GM19438 (cell line): ENCODE measurements around the gene CALHM3.
A peak's percentile ranks its signal among the peaks of the same experiment; 100 is the strongest.

Source experiments
- ATAC-seq: cut with Tn5 transposase; IDR thresholded peaks from one replicate; pipeline ENCODE4 v1.9.1; 2021; ENCODE audit warnings: low read depth; ENCODE audit not compliant: unreplicated experiment

CALHM3 gene

GRCh38 chr10:103476046-103476768, 2.8 kb downstream of the CALHM3 start:
- peak; percentile 48 for ATAC-seq

- no peak for ATAC-seq
These were observed 3.6 kb downstream of the CALHM3 start for GRCh38 chr10:103475437-103475836.

DNA sequence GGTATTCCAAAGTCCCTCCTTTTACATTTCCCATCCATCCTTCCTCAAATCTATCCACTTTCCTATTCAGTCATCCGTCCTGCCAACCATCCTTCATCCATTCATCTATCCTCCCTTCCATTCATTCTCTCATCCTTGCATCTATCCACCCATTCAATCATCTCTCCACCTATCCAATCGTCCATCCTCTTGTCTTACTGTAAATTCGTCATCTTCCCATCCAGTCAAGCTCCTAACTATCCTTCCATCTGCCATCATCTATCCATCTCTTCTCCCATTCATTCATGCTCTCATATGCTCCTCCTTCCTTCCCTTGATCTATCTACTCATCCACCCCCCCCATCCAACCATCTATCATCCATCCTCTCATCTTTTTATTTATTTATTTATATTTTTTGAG, 5.0 kb downstream of the CALHM3 start:
- ATAC-seq: no peak

GRCh38 chr10:103473261-103473671, 5.8 kb downstream of the CALHM3 start:
- no peak for ATAC-seq

DNA sequence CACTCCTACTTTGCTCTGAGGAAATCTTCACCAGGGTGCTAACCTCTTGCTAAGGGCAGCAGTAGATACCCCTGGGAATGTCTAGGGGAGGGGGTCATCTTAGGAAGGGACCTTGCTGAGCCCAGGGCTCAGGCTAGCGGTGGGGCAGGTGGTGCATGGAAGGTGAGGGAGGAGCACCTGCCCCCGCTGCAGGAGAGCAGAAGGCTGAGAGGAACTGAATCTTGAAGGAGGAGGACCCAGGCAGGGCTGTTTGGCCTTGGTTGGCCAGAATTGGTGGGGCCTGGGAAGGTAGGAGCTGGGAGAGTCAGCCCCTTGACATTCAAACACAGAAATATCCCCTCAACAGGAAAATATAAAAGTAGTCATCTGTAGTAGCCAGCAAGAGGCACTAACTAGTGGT, 7.0 kb downstream of the CALHM3 start:
- ATAC-seq: no peak

- ATAC-seq: peak; percentile 73
These were observed 8.0 kb downstream of the CALHM3 start for GRCh38 chr10:103470761-103471653.

- no peak for ATAC-seq
These were observed 9.8 kb downstream of the CALHM3 start for GRCh38 chr10:103469201-103469600.

DNA sequence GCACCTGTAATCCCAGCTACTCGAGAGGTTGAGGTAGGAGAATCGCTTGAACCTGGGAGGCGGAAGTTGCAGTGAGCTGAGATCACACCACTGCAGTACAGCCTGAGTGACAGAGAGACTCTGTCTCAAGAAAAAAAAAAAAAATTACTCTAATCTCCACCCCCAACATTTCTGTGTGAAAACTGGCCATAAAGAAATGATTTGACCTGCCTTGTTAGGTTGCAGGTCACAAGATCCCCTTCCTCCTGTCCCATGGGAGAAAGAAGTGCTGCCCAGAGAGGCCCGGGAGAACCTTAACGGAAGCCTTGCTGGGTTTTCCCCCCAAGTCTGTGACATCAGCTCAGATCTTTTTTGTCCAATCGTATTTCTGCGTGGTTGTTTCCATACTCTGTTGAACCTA, 11.6 kb downstream of the CALHM3 start:
- ATAC-seq: no peak

DNA sequence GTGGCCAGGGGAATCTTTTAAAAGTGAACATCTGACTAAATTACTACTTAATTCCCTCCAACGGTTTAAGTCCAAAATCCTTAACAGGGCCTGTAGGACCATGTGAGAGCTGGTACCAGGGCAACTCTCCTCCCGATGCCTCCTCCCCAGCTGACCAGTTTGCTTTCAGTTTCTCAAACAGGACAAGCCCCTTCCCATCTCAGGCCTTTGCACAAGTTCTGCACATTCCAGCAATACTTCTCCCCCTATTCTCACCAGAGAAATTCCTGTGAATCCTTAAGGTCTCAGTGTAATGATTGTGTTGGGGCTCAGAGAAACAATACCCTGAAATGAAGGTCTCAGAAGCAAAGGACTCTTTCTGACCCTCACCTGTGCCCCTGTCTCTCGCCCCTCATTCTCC, 12.3 kb downstream of the CALHM3 start:
- no peak for ATAC-seq

DNA sequence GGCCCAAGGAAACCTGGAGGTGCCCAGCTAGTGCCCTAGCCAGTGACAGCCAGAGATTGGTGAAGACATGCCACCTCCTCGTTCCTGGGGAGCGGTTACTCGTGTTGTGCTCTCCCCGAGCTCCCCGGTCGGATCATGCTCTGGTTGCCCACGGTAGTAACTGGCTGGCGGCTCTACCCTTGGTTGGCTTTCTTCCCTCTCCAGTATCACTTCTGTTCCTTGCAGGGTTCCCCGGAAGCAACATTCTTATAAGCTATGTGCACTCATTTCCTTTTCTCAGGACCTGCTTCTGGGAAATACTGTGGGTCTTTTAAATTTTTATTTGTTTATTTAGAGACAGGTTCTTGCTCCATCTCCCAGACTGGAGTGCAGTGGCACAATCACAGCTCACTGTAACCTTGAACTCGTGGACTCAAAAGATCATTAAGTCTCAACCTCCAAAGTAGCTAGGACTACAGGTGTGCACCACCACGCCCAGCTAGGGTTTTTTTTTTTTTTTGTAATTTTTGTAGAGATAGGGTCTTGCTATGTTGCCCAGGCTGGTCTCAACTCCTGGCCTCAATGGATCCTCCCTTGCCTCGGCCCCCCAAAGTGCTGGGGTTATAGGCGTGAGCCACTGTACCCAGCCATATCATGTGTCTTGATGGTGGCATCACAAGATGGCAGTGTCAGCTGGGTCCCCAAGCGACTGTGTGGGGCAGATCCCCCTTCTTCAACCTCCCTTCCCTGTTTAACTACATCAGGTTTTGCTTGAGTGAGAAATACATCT, 13.4 kb downstream of the CALHM3 start:
- no peak for ATAC-seq

DNA sequence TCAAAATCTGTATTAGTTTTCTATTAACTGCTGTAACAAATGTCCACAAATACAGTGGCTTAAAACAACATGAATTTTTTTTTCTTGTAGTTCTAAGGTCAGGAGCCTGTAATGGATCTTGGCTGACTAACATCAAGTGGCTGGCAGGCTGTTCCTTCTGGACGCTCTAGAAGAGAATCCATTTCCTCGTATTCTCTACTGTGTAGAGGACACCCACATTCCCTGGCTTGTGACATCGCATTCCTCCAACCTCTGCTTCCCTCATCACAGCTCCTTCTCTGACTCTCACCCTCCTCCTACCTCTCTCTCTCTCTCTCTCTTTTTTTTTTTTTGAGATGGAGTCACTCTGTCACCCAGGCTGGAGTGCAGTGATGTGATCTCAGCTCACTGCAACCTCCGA, 15.5 kb downstream of the CALHM3 start:
- ATAC-seq: no peak

- ATAC-seq: no peak
These were observed 19.4 kb downstream of the CALHM3 start for GRCh38 chr10:103459615-103460014.

- peak; percentile 65 for ATAC-seq
These were observed 20.3 kb downstream of the CALHM3 start, which contains the start of gene CALHM1 for GRCh38 chr10:103458720-103459119. TSS of gene CALHM1 (minus strand) at chr10:103458900. CDS start at chr10:103458751, 149 bp downstream.

- ATAC-seq: no peak
These were observed 21.0 kb downstream of the CALHM3 start for GRCh38 chr10:103457896-103458583.

DNA sequence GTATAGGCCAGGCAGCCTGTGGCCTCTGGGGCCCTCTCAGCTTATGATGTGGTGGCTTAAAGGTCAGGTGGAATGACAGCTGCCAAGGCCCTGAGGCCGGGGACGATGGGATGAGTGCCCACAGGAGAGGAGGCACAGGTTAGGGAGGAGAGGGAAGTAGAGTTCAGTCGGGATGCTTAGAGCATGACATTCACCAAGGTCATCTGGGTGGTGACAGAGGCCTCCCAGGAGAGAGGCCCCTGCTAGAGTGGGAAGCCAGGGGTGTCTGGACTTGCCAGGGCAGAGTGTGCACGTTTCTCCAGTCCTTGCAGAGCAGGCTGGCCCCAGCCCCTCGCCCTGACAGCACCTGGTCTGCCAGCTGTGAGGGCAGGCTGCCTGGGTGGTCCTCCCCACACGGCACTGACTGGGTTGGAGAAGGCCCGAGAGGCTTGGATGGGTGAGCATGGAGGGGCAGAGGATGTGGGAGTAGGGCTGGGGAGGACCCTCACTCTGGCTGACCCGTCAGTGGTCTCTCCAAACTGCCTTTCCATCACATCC, 21.8 kb downstream of the CALHM3 start:
- ATAC-seq: no peak

- no peak for ATAC-seq
These were observed 22.9 kb downstream of the CALHM3 start for GRCh38 chr10:103456074-103456660.

- no peak for ATAC-seq
These were observed 23.8 kb downstream of the CALHM3 start for GRCh38 chr10:103455235-103455634.

- no peak for ATAC-seq
These were observed 25.0 kb downstream of the CALHM3 start for GRCh38 chr10:103454026-103454425.

- no peak for ATAC-seq
These were observed 26.4 kb downstream of the CALHM3 start for GRCh38 chr10:103452506-103453230.
